ENCODE data around the gene MRC1.

MRC1 gene

GRCh38 chr10:17795813-17796594, 13.1 kb upstream of the MRC1 start:
- DNase-seq = no peak

GRCh38 chr10:17801507-17801906, 7.6 kb upstream of the MRC1 start:
- DNase-seq = no peak

GRCh38 chr10:17802350-17802749, 6.8 kb upstream of the MRC1 start:
- DNase-seq = no peak

GRCh38 chr10:17802976-17803375, 6.2 kb upstream of the MRC1 start:
- DNase-seq = no peak

DNA sequence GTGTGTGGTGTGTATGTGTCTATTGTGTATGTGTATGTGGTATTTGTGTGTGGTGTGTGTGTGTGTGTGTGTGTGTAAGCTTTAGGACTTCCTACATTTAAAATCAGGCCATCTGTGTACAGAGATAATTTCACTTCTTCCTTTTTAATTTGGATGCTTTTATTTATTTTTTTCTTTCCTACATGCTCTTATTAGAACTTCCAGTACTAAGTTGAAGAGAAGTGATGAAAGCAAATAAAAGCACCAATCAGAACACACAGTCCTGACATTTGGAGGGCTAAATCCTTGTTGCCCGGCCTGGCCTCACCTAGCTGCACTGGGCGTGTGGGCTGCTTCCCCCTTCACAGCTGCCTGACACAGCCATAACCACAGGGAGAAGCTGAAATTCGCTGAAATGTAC, 3.8 kb upstream of the MRC1 start:
- no peak for DNase-seq

- DNase-seq = no peak
Observed at GRCh38 chr10:17805921-17806577, 3.1 kb upstream of the MRC1 start.

- no peak for DNase-seq
Observed at GRCh38 chr10:17811146-17811865, 2.2 kb downstream of the MRC1 start.

DNA sequence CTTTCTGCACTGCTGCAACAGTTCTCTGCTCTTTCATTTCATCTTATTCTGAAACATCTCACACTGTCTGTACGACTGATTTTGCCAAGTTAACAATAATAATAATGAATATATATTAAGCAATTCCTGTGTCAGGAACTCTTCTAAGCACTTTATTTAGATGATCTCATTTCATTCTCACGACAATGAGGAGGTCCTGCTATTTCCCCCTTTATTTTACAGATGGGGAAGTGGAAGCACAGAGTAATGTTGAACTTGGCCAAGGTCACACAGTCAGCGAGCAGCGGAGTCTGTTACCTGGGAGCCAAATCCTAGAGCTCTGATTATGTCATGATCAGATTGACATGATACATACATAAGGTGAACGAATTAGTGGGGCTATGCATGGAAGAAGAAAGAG, 5.8 kb downstream of the MRC1 start:
- DNase-seq = no peak

- no peak for DNase-seq
Observed at GRCh38 chr10:17816199-17816598, 7.1 kb downstream of the MRC1 start.

DNA sequence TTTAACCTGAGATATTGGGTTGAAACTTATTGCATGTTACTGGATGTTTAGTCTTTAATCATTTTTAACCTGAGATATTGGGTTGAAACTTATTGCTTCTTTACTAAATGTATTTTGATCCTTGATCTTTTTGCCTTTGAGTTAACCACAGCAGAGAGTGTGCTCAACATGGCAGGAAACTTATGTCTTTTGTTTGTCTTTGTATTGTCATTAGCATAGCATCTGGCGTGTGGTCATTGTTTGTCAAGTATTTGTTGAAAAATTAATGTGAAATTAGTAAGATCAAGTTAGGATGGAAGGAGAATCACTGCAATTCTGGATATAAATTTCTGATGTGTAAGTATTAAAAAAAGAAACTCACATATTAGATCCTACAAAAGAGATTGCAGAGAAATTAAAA, 8.2 kb downstream of the MRC1 start:
- DNase-seq = no peak

- DNase-seq = no peak
Observed at GRCh38 chr10:17817790-17818189, 8.6 kb downstream of the MRC1 start.

- DNase-seq = no peak
Observed at GRCh38 chr10:17819836-17820235, 10.7 kb downstream of the MRC1 start.

- no peak for DNase-seq
Observed at GRCh38 chr10:17820943-17821342, 11.8 kb downstream of the MRC1 start.

DNA sequence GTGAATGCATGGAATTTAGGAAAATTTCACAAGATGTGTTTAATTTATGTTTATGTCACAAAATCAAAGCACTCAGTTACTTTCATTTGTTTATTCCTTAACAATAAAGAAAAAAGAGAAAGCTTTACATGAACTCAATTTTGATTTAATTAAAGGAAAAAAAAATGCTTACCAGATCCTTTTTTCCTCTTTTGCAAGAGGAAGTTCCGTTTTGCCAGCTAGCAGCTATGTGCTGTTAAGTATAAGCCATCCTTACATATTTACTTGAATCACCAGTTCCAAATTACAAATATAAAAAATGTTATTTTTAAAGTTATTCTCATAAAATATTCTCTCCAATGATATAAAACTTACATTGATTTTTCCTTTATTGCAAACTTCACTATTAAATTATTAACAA, 12.7 kb downstream of the MRC1 start:
- no peak for DNase-seq

- no peak for DNase-seq
Observed at GRCh38 chr10:17831341-17831740, 22.2 kb downstream of the MRC1 start.

DNA sequence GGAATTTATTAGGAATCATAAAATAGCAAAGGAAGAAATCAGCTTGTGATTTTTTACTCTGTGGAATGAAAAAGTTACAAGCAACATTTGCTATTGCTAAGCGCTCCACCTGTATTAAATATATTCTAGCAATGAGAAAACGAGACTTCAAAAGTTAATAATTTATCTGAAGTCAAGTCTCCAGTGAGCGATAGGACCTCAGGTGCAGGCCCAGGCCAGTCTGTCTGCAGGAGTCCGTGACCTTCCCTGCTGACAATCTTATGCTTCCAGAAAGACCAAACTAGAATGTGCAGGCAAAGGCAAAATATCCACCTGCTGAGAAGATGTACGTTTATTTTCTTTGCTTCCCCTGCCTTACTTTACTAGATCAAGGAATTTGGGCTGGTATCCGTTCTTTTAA, 22.7 kb downstream of the MRC1 start:
- DNase-seq = no peak

DNA sequence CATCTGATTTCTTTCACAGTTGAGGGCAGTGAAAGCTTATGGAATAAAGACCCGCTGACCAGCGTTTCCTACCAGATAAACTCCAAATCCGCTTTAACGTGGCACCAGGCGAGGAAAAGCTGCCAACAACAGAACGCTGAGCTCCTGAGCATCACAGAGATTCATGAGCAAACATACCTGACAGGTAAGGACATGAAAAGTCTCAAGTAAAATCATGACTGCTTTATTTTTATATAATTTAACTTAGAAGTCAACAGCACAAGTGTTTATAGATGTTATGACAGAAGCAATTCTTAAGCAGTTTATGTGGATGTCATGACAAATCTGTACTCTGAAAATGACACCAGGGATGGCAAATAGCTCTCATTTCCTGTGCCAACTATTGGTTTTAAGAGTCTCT, 24.5 kb downstream of the MRC1 start:
- no peak for DNase-seq

DNA sequence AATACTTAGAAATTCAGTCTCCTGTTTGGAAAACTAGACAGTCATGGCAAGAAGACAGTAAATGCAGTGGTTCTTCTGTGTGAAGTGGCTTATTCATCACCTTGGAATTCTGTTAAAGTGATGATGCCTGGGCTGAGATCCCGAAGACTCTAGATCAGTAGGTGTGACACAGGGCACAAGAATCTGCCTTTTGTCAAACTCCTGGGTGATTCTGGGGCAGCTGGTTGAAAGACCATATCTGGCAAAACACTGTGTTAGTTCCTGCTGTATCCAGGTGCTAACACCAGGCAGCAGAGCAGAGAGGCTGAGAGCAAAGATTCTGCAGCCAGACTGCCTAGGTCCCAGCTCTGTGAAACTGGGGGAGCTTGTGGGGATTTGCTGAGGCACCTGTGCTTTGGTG, 26.5 kb downstream of the MRC1 start:
- no peak for DNase-seq

DNA sequence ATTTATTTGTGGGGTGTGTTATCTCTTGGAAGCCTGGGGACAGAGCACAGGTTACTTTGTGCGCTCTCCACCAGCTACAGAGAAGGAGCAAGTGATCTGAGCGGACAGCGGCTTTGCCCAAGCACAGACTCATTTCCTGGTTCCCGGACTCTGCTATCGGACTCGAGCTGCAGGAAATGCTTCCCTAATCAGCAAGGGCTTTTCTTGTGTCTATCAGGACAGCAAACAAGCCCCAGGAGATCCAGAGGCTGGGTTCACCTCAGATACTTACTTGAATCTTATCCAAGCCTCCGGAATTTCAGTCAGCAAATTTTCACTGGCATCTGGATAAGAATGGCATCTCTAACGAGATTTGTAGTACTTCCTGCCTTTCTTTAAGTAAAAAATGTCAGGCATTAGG, 27.8 kb downstream of the MRC1 start:
- DNase-seq = no peak

DNA sequence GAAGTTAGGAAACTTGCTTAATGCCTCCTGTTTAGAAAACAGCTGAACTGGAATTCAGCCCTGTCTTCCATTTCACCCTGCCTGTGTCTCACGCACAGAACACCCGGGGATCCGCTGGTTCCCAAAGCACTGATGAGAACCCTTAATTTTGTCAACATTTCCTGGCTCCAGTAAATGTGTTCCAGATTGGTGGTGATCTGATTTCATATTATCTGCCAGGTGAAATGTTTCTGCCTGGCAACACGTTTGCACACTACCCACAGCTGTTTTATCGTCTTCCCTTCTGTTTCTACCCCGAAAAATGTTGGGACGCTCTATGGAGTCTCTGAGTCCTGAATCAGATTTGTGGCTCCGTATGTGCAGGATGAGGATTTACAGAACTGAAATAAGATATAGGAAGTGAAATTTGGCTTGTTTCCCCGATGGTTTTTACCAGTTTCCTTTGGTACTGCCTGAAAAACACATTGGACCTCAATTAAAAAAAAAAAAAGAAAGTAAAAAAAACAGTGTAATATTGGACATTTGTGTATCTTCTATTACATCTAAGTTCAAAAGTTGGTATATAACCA, 29.0 kb downstream of the MRC1 start:
- no peak for DNase-seq

DNA sequence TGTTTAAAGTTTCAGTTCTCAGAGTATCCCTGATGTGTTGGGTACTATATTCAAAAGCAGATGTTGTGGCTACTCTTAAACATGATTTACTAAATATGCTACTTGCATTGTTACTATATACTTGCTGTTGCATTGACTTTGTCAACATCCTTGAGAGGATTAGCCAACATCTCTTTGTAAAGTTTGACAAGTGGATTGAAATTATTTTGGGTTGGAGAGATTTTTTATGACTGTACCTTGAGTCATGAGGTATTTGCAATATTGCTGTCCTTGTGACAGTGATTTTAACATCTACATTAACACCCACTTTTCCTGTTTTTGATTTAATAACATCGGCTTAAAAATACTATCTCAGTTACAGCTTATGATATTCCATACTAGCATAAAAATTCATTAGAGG, 31.9 kb downstream of the MRC1 start:
- DNase-seq = no peak

GRCh38 chr10:17842641-17843040, 33.5 kb downstream of the MRC1 start:
- no peak for DNase-seq

GRCh38 chr10:17847585-17848296, 38.6 kb downstream of the MRC1 start:
- DNase-seq = no peak
